ENCODE measurements around the gene REM1.

The REM1 gene

GRCh38 chr20:31514154-31515071, 39.3 kb downstream of the REM1 start, which contains the start of gene HM13:
TSS of gene HM13 (plus strand) at chr20:31514442. CDS start at chr20:31514552, 110 bp downstream.
- TF ChIP-seq CTCF (IDR thresholded peaks at IDR 0.05) = peak; percentile 98

- TF ChIP-seq CTCF (IDR thresholded peaks at IDR 0.05) = no peak
These were observed 40.1 kb downstream of the REM1 start for GRCh38 chr20:31515072-31515774.

- no peak for TF ChIP-seq CTCF (IDR thresholded peaks at IDR 0.05)
These were observed 40.7 kb downstream of the REM1 start for GRCh38 chr20:31515775-31516107.

- no peak for TF ChIP-seq CTCF (IDR thresholded peaks at IDR 0.05)
These were observed 41.1 kb downstream of the REM1 start for GRCh38 chr20:31516166-31516565.

GRCh38 chr20:31516651-31517050, 41.6 kb downstream of the REM1 start:
- TF ChIP-seq CTCF (IDR thresholded peaks at IDR 0.05) = no peak

- TF ChIP-seq CTCF (IDR thresholded peaks at IDR 0.05) = peak; percentile 46; the same call in 1 of the 2 replicates
These were observed 42.3 kb downstream of the REM1 start for GRCh38 chr20:31517373-31517772.

GRCh38 chr20:31522731-31523130, 47.6 kb downstream of the REM1 start:
- no peak for TF ChIP-seq CTCF (IDR thresholded peaks at IDR 0.05)
